NCI-H1694 (cell line): ENCODE measurements around the gene TXK.
"Not testable (repeated sequence)": the region's sequence is repeated elsewhere in the genome, so short reads cannot be mapped to it uniquely, and the experiment has no call there.

ENCODE experiments used
- DNase-seq: peaks from one replicate; lab custom pipeline; 2025; lab: John Stamatoyannopoulos, UW

The TXK gene

GRCh38 chr4:48134081-48134480 is at the start of gene TXK:
Gene TXK (minus strand): TSS chr4:48134250. CDS start chr4:48134170, 80 bp downstream.
- no peak for DNase-seq

GRCh38 chr4:48180234-48180633 is 46.2 kb upstream of the TXK start:
- no peak for DNase-seq

GRCh38 chr4:48178931-48179330 is 44.9 kb upstream of the TXK start:
- no peak for DNase-seq

GRCh38 chr4:48175806-48176205 is 41.8 kb upstream of the TXK start:
- no peak for DNase-seq

- no peak for DNase-seq
These were observed 41.3 kb upstream of the TXK start for GRCh38 chr4:48175328-48175727.

- no peak for DNase-seq
These were observed 39.3 kb upstream of the TXK start for GRCh38 chr4:48173056-48173991.

- no peak for DNase-seq
These were observed 38.6 kb upstream of the TXK start for GRCh38 chr4:48172651-48173050.

- DNase-seq: no peak
These were observed 35.6 kb upstream of the TXK start for GRCh38 chr4:48169636-48170035.

- no peak for DNase-seq
These were observed 33.7 kb upstream of the TXK start for GRCh38 chr4:48167538-48168263.

- not testable (repeated sequence) for DNase-seq
These were observed 30.5 kb upstream of the TXK start for GRCh38 chr4:48164561-48164960.

GRCh38 chr4:48163746-48164145 is 29.7 kb upstream of the TXK start:
- DNase-seq: no peak

- DNase-seq: no peak
These were observed 28.1 kb upstream of the TXK start for GRCh38 chr4:48162162-48162561.

- no peak for DNase-seq
These were observed 23.2 kb upstream of the TXK start for GRCh38 chr4:48157271-48157670.

- no peak for DNase-seq
These were observed 22.4 kb upstream of the TXK start for GRCh38 chr4:48156423-48156822.

- no peak for DNase-seq
These were observed 19.9 kb upstream of the TXK start for GRCh38 chr4:48153791-48154550.

- no peak for DNase-seq
These were observed 18.2 kb upstream of the TXK start for GRCh38 chr4:48152259-48152658.

GRCh38 chr4:48149827-48150370 is 15.8 kb upstream of the TXK start:
- DNase-seq: no peak

GRCh38 chr4:48147621-48148020 is 13.6 kb upstream of the TXK start:
- no peak for DNase-seq

GRCh38 chr4:48141048-48141447 is 7.0 kb upstream of the TXK start:
- peak; percentile 22 for DNase-seq

GRCh38 chr4:48139691-48140090 is 5.6 kb upstream of the TXK start:
- DNase-seq: no peak

- DNase-seq: no peak
These were observed 4.9 kb upstream of the TXK start for GRCh38 chr4:48138936-48139335.

- no peak for DNase-seq
These were observed 4.5 kb upstream of the TXK start for GRCh38 chr4:48138511-48138910.
